K562 (cell line): ENCODE data around the gene LMF2. TPM values are rescaled to one million over a fixed set of nuclear protein-coding genes. Genes with fewer than 3 reads are reported as not detected.
"Not testable (repeated sequence)": the region's sequence is repeated elsewhere in the genome, so short reads cannot be mapped to it uniquely, and the experiment has no call there.

Source experiments
- ATF7 ChIP-seq: fragments of 450-650 bp; IDR thresholded peaks from 2 replicates; pipeline ENCODE4 v1.7.1; 2014; ENCODE audit warnings: mild to moderate bottlenecking, moderate library complexity
- KLF1 ChIP-seq: fragments of 450-650 bp; IDR thresholded peaks from 2 replicates; pipeline ENCODE4 v1.6.1; 2016; ENCODE audit warnings: missing genetic modification characterization, missing compliant biosample characterization
- LEF1 ChIP-seq: fragments of 450-650 bp; IDR thresholded peaks from 2 replicates; pipeline ENCODE4 v1.6.1; 2016; ENCODE audit warnings: mild to moderate bottlenecking
- MAFF ChIP-seq: IDR thresholded peaks from 2 replicates; pipeline ENCODE4 v1.6.1; 2012; ENCODE audit warnings: low read length, improper control_type of control experiment
- MAFG ChIP-seq: fragments of 450-650 bp; conservative IDR thresholded peaks from 2 replicates; pipeline ENCODE4 v1.6.1; 2016; ENCODE audit warnings: missing genetic modification characterization, missing compliant biosample characterization
- MAZ ChIP-seq, 2 experiments: fragments of 450-650 bp in 1 of 2; sonication (generic) in 1 of 2; formaldehyde crosslinking; IDR thresholded peaks in 1 of 2; conservative IDR thresholded peaks in 1 of 2; 2 replicates each; pipeline versions ENCODE4 v1.4.0 to v1.5.0; 2020; ENCODE audit warnings: mild to moderate bottlenecking in 1 of 2, missing genetic modification reagents in 1 of 2
- MGA ChIP-seq: fragments of 450-650 bp; IDR thresholded peaks from 2 replicates; pipeline ENCODE4 v1.6.1; 2016; ENCODE audit warnings: mild to moderate bottlenecking, moderate library complexity
- NR2C2 ChIP-seq, 2 experiments: fragments of 200-800 bp in 1 of 2; sonication (Bioruptor generic) in 1 of 2; sonication (generic) in 1 of 2; formaldehyde crosslinking in 1 of 2; IDR thresholded peaks; 2 replicates each; pipeline versions ENCODE4 v1.6.1 to v1.8.0; 2016 to 2022; ENCODE audit warnings: mild to moderate bottlenecking in 1 of 2, missing compliant biosample characterization in 1 of 2, missing genetic modification characterization in 1 of 2, missing genetic modification reagents in 1 of 2
- TOE1 ChIP-seq, 2 experiments: fragments of 450-650 bp in 1 of 2; sonication (generic) in 1 of 2; formaldehyde crosslinking in 1 of 2; IDR thresholded peaks; 2 replicates each; pipeline versions ENCODE4 v1.7.1 to v1.8.0; 2016 to 2022; ENCODE audit warnings: borderline replicate concordance in 2 of 2, mild to moderate bottlenecking in 2 of 2, antibody characterized with exemption in 1 of 2, inconsistent platforms in 1 of 2, low read depth in 1 of 2, missing genetic modification reagents in 1 of 2, moderate library complexity in 1 of 2
- ZFX ChIP-seq: sonication (generic); formaldehyde crosslinking; IDR thresholded peaks from 2 replicates; pipeline ENCODE4 v1.8.0; 2022; ENCODE audit warnings: mild to moderate bottlenecking, missing genetic modification reagents, moderate library complexity
- ZNF395 ChIP-seq: fragments of 200-800 bp; sonication (Bioruptor generic); IDR thresholded peaks from 2 replicates; pipeline ENCODE4 v1.6.1; 2017; ENCODE audit warnings: missing genetic modification characterization, missing compliant biosample characterization
- ZNF766 ChIP-seq: fragments of 200-800 bp; sonication (Bioruptor generic); conservative IDR thresholded peaks from 2 replicates; pipeline ENCODE4 v1.6.1; 2016; ENCODE audit warnings: missing genetic modification characterization, missing compliant biosample characterization
- polyA plus RNA-seq, 8 experiments: library from polyadenylated mRNA; depleted of rRNA in 4 of 8; stranded (reverse) in 5 of 8; unstranded in 3 of 8; fragments of >200 nt; fragmentation: Nextera tagmentation in 2 of 8; fragmentation: Illumina TruSeq in 1 of 8; extraction: Ambion mirVana in 2 of 8; extraction: Trizol in 1 of 8; gene quantifications; 2 replicates each; pipeline versions ENCODE4 v1.2.1 to v1.2.3, GENCODE V29; 2011 to 2014; ENCODE audit warnings: inconsistent platforms in 1 of 8, missing spikeins in 1 of 8
- total RNA-seq, 7 experiments: library from RNA; depleted of rRNA in 6 of 7; stranded (reverse); fragments of >200 nt in 6 of 7; fragmentation: Illumina TruSeq in 2 of 7; extraction: Trizol in 2 of 7; gene quantifications; 2 replicates each; pipeline versions ENCODE4 v1.2.1 to v1.2.3, GENCODE V29; 2011 to 2021; ENCODE audit warnings: low replicate concordance in 1 of 7

The LMF2 gene
- total and polyA plus RNA-seq, 9 of the 15 experiments (the other 6 are each of a cell fraction or from before 2014, with no cell fraction given) = 0.08 to 37.1 (median 7.6) TPM

- peak; percentile 30 for TF ChIP-seq MGA
- peak; percentile 47 for TF ChIP-seq ZNF766 (CRISPR knock-in tag)
- peak; percentile 62 for TF ChIP-seq LEF1
- 0 out of 4 replicates have a peak, but pooled peaks of 1 of the 2 experiments have one; percentile 32 for TF ChIP-seq MAZ (CRISPR knock-in tag; conservative IDR thresholded peaks at IDR 0.05 in 1 of 2, IDR thresholded peaks at IDR 0.05 in 1 of 2)
- TF ChIP-seq NR2C2 (CRISPR knock-in tag; IDR thresholded peaks at IDR 0.05); TOE1 (CRISPR knock-in tag; IDR thresholded peaks at IDR 0.05; ENCODE audit: borderline replicate concordance, low read depth): not testable (repeated sequence)
- TF ChIP-seq NR2C2 (tag; IDR thresholded peaks at IDR 0.05) = peak; percentile 54; the same call in 1 of the 2 replicates
- TF ChIP-seq MAFG = peak; percentile 42; the same call in 1 of the 2 replicates
- peak; percentile 50 for TF ChIP-seq ZFX
- TF ChIP-seq KLF1 (tag) = 0 out of 2 replicates have a peak, but pooled peaks have one; percentile 17
- TF ChIP-seq MAFF = peak; percentile 6; the same call in 1 of the 2 replicates
- TF ChIP-seq TOE1 (IDR thresholded peaks at IDR 0.05; ENCODE audit: borderline replicate concordance) = peak; percentile 98
- TF ChIP-seq ZNF395 (CRISPR knock-in tag) = 0 out of 2 replicates have a peak, but pooled peaks have one; percentile 44
- peak; percentile 32 for TF ChIP-seq ATF7
Measured at GRCh38 chr22:50533856-50534711, 26.6 kb upstream of the LMF2 start (continued).
